GM23248 (cell line): ENCODE results near the gene UBE2I. TPM values are rescaled to one million over a fixed set of nuclear protein-coding genes. Genes with fewer than 3 reads are reported as not detected.

Source experiments
- DNase-seq: peaks from one replicate; pipeline ENCODE4 v3.0.0-alpha.2; 2015
- H2AFZ ChIP-seq: fragments of 200-600 bp; sonication (generic); 2 replicates; pipeline ENCODE4 v1.6.1; 2016; ENCODE audit warnings: antibody characterized with exemption
- H3F3A ChIP-seq: fragments of 200-600 bp; sonication (generic); 2 replicates; pipeline ENCODE4 v1.6.1; 2016; ENCODE audit warnings: mild to moderate bottlenecking, antibody characterized with exemption, mixed run types; ENCODE audit not compliant: insufficient read depth
- H3K27ac ChIP-seq: fragments of 200-600 bp; sonication (generic); 2 replicates; pipeline ENCODE4 v1.5.1; 2016; ENCODE audit warnings: mild to moderate bottlenecking
- H3K27me3 ChIP-seq: fragments of 200-600 bp; sonication (generic); replicated peaks from 2 replicates; pipeline ENCODE4 v1.6.1; 2016; ENCODE audit warnings: mild to moderate bottlenecking; ENCODE audit not compliant: insufficient read depth
- H3K36me3 ChIP-seq: fragments of 200-600 bp; sonication (generic); 2 replicates; pipeline ENCODE4 v1.6.1; 2016; ENCODE audit warnings: low read depth, mild to moderate bottlenecking
- H3K4me1 ChIP-seq: fragments of 200-600 bp; sonication (generic); 2 replicates; pipeline ENCODE4 v1.6.1; 2016; ENCODE audit warnings: mild to moderate bottlenecking; ENCODE audit not compliant: insufficient read depth
- H3K4me2 ChIP-seq: fragments of 200-600 bp; sonication (generic); one replicate; pipeline ENCODE4 v1.6.1; 2016; ENCODE audit warnings: mild to moderate bottlenecking; ENCODE audit not compliant: unreplicated experiment
- H3K4me3 ChIP-seq: fragments of 200-600 bp; sonication (generic); 2 replicates; pipeline ENCODE4 v1.5.1; 2016; ENCODE audit warnings: mild to moderate bottlenecking
- H3K79me2 ChIP-seq: fragments of 200-600 bp; sonication (generic); 2 replicates; pipeline ENCODE4 v1.6.1; 2016; ENCODE audit warnings: mild to moderate bottlenecking; ENCODE audit not compliant: insufficient read depth
- H3K9ac ChIP-seq: fragments of 200-600 bp; sonication (generic); 2 replicates; pipeline ENCODE4 v1.6.1; 2016; ENCODE audit warnings: mild to moderate bottlenecking
- H3K9me2 ChIP-seq: fragments of 200-600 bp; sonication (generic); 2 replicates; pipeline ENCODE4 v1.6.1; 2016; ENCODE audit warnings: mixed run types, mild to moderate bottlenecking, moderate library complexity; ENCODE audit not compliant: insufficient read depth
- H3K9me3 ChIP-seq: fragments of 200-600 bp; sonication (generic); one replicate; pipeline ENCODE4 v1.6.1; 2017; ENCODE audit warnings: low read depth
- H4K20me1 ChIP-seq: fragments of 200-600 bp; sonication (generic); 2 replicates; pipeline ENCODE4 v1.6.0; 2016; ENCODE audit not compliant: insufficient read depth
- EZH2 ChIP-seq: fragments of 200-600 bp; sonication (generic); IDR thresholded peaks from 2 replicates; pipeline ENCODE4 v1.6.1; 2018; ENCODE audit warnings: antibody characterized with exemption, mild to moderate bottlenecking; ENCODE audit not compliant: insufficient read depth, poor library complexity, severe bottlenecking
- EZH2phosphoT487 ChIP-seq: fragments of 200-600 bp; sonication (generic); IDR thresholded peaks from 2 replicates; pipeline ENCODE4 v1.6.1; 2018; ENCODE audit warnings: antibody characterized with exemption, moderate library complexity, mild to moderate bottlenecking, low read depth; ENCODE audit not compliant: insufficient read depth
- WGBS, 2 experiments: methylation state at CpG; one replicate each; pipeline ENCODE4 v1.1.6; 2015 to 2017; ENCODE audit warnings: low lambda C conversion rate in 2 of 2, low coverage in 1 of 2; ENCODE audit errors: missing lambda C conversion rate in 2 of 2; 5-methylcytosine and 5-hydroxymethylcytosine counted together
- in situ Hi-C: fragments of 300-500 bp; cut with MboI; formaldehyde crosslinking; loops from 2 replicates; pipeline ENCODE4 v1.15.0; 2020
- polyA plus RNA-seq: library from polyadenylated mRNA; unstranded; fragments of >200 nt; fragmentation: Nextera tagmentation; extraction: Ambion mirVana; gene quantifications from 2 replicates; pipeline ENCODE4 v1.2.1, GENCODE V29; 2016
- total RNA-seq: library from RNA; depleted of rRNA; stranded (reverse); fragments of >200 nt; shearing (Covaris generic); gene quantifications from 2 replicates; pipeline ENCODE4 v1.2.3, GENCODE V29; 2014

UBE2I gene
- total and polyA plus RNA-seq, 2 experiments from 2014 or later = 77.7 to 134 TPM

- H3F3A ChIP-seq = no peaks in the 10 kb centered on the region
- no peaks in the 10 kb centered on the region for H3K9me2 ChIP-seq
- WGBS, 2 experiments = 62 to 67% methylated on average over 28 to 32 of the region's 32 CpGs
- H3K9me3 ChIP-seq = no peaks in the 10 kb centered on the region
- DNase-seq = no peak
- no peak overlapping the region for H3K9ac ChIP-seq
- in situ Hi-C loops = no loop called here
- H3K79me2 ChIP-seq = no peaks in the 10 kb centered on the region
- no peak overlapping the region for H3K4me2 ChIP-seq
- no peak overlapping the region for H3K27ac ChIP-seq
- H3K36me3 ChIP-seq = no peaks in the 10 kb centered on the region
- no peak overlapping the region for H3K4me3 ChIP-seq
- no peaks in the 10 kb centered on the region for H3K4me1 ChIP-seq
- no peak for TF ChIP-seq EZH2phosphoT487
- TF ChIP-seq EZH2 = no peak
- no peaks in the 10 kb centered on the region for H4K20me1 ChIP-seq
- peaks cover 21% of the 10 kb centered on the region for H3K27me3 ChIP-seq
- H2AFZ ChIP-seq = no peak overlapping the region
Observed at GRCh38 chr16:1262210-1262845, 47.1 kb upstream of the UBE2I start.

- in situ Hi-C loops = no loop called here
- no peak for TF ChIP-seq EZH2
- no peak for TF ChIP-seq EZH2phosphoT487
- Histone ChIP-seq H2AFZ (no peak overlapping the region), H3F3A (no peaks in the 10 kb centered on the region), H3K4me3 (no peak overlapping the region), H3K27ac (no peak overlapping the region), H3K9me3 (no peaks in the 10 kb centered on the region), H3K4me2 (no peak overlapping the region), H3K36me3 (no peaks in the 10 kb centered on the region), H3K79me2 (no peaks in the 10 kb centered on the region), H3K4me1 (no peaks in the 10 kb centered on the region), H4K20me1 (no peaks in the 10 kb centered on the region), H3K9me2 (no peaks in the 10 kb centered on the region), H3K9ac (no peak overlapping the region), H3K27me3 (peaks cover 21% of the 10 kb centered on the region)
- WGBS, 2 experiments = 50 to 57% methylated on average over 9 of the region's 9 CpGs
- DNase-seq = no peak
Observed at GRCh38 chr16:1262846-1263221, 46.6 kb upstream of the UBE2I start.

- Histone ChIP-seq H3F3A (no peaks in the 10 kb centered on the region), H3K79me2 (no peaks in the 10 kb centered on the region), H2AFZ (no peak overlapping the region), H4K20me1 (no peaks in the 10 kb centered on the region), H3K4me1 (no peaks in the 10 kb centered on the region), H3K27me3 (peaks cover 21% of the 10 kb centered on the region), H3K9me2 (no peaks in the 10 kb centered on the region), H3K9me3 (no peaks in the 10 kb centered on the region), H3K36me3 (no peaks in the 10 kb centered on the region), H3K9ac (no peak overlapping the region), H3K4me2 (no peak overlapping the region), H3K27ac (no peak overlapping the region), H3K4me3 (no peak overlapping the region)
- TF ChIP-seq EZH2 (no peak), EZH2phosphoT487 (no peak)
- in situ Hi-C loops = no loop called here
- WGBS, 2 experiments = 54 to 56% methylated on average over 14 to 15 of the region's 15 CpGs
- no peak for DNase-seq
Observed at GRCh38 chr16:1263591-1264344, 45.7 kb upstream of the UBE2I start.

- H3K4me1 ChIP-seq = no peaks in the 10 kb centered on the region
- peaks cover 18% of the 10 kb centered on the region for H3K27me3 ChIP-seq
- in situ Hi-C loops = no loop called here
Observed at GRCh38 chr16:1264345-1265089, 44.9 kb upstream of the UBE2I start.

More at GRCh38 chr16:1264345-1265089, 44.9 kb upstream of the UBE2I start:
- no peak for TF ChIP-seq EZH2
- TF ChIP-seq EZH2phosphoT487 = no peak
- DNase-seq = no peak
- Histone ChIP-seq H3K79me2 (no peaks in the 10 kb centered on the region), H3K36me3 (no peaks in the 10 kb centered on the region), H3K4me2 (no peak overlapping the region), H3K9me3 (no peaks in the 10 kb centered on the region), H3K9ac (no peak overlapping the region), H3K27ac (no peak overlapping the region), H3K9me2 (no peaks in the 10 kb centered on the region), H4K20me1 (no peaks in the 10 kb centered on the region), H3K4me3 (no peak overlapping the region), H2AFZ (no peak overlapping the region), H3F3A (no peaks in the 10 kb centered on the region)
- 71 to 85% methylated on average over 10 to 16 of the region's 16 CpGs for WGBS, 2 experiments
